GM10266 (cell line): Measurements from ENCODE around the gene HACL1.
A peak's percentile ranks its signal among the peaks of the same experiment; 100 is the strongest.

Experiments
- DNase-seq: peaks from one replicate; pipeline ENCODE4 v3.0.0; 2012; ENCODE audit errors: extremely low spot score
- CTCF ChIP-seq: IDR thresholded peaks from 2 replicates; pipeline ENCODE4 v1.5.1; 2012; ENCODE audit warnings: mild to moderate bottlenecking, low read depth; ENCODE audit not compliant: control insufficient read depth, insufficient read depth; ENCODE audit errors: missing control alignments

Gene HACL1

DNA sequence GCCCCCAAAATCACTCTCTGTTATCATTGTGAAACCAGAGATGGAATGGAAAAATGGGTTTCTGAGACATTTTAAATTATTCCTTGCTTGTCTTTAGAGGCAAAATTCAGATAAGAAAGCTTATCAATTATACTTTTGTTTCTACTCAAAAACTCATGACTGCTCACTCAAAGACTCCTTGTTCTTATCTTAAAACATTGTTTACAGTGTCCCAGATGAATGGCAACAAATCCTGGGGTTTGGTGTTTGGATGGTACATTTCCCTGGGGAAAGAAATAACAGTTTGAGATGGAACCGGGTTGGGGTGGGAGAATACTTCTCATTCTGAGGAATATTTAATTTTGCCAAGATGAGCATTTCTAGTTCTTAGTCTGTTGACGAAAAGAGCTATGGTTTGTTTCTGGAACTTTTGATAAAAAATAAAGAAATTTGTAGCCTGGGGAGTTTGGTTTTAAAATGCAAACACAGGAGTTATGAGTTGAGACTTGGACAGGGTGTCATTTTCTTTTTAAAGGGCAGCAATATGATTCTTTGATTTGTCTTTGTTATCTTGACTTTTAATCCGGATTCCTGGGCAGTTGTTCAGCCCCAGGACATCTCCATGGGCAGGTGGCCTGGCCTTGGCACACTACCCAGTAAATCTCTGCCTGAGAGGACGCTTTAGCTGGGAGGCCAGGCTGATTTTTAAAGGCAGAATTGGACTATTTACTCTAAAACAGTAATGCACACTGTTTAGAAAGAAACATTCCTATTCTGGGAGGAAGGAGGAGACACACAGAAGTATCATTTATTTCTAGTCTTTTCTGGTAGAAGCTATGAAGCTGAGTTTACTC lies 32.6 kb upstream of the HACL1 start:
- TF ChIP-seq CTCF: no peak
- DNase-seq: no peak

DNA sequence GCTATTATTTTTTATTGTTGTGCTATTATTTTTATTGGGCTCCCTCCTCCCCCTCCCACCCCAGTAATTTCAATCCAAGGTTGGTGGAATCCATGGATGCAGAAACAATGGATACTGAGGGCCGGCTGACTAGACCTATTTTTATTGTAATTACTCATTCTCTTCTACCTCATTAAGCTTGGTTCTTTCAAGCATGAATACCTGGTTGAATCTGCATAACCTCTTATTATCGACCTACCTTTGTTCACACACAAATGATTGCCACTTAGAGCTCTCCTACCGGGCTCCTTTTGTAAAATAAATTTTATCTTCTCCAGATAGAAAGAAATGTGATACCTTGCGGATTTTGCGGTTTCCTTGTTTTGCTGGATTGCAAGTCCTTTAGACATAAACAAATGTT lies 31.8 kb upstream of the HACL1 start:
- TF ChIP-seq CTCF: no peak
- DNase-seq: no peak

DNA sequence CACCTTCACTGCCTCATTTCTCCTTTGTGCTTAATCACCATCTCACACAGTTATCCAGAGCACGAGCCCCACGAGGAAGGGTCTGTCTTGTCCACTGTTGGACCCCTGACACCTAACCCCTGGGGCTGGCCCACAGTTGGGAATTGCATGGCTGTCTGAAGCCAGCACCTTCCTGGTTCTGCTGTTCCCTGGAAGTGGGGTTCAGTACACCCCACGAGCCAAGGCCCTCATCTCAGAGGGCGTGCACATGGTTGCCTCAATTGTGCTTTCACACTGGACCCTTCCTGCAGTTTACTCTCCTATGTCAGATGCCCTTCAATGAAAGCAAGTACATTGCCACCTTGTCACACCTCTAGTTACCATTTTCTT lies 30.8 kb upstream of the HACL1 start:
- TF ChIP-seq CTCF: no peak
- DNase-seq: no peak

DNA sequence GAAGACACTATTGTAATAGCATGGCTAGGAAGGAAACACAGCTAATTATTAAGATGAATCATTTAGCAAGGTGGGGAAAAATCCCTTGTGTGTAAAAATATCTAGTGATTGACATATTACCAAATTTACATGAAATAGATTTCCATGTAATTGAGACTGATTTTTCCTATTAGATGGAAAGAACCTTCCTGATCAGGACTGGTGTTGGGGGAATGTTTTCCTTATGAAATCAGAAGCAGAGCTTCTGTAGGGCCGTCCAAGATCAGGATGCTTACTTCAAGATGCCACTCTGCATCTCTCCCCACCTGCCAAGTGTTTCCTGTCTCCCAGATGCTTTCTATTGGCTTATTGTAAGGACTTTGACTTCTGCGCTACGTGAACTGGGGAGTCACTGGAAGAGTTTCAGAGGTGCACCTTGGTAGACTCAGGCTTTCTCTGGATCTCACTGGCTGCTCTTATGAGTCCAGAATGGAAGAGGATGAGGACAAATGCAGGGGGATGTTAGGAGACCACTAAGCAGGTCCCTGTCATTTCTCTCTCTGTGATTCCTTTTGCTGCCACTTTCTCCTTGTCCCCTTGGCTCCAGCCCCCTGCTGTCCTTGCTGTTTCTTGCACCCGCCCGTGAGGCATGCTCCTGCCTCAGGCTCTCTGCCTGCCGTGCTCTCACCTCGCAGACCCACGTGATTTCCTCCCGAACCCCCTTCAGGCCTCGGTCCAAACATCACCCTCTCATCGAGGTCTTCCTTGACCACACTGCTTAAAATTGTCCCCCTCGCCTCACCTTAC lies 30.2 kb upstream of the HACL1 start:
- TF ChIP-seq CTCF: no peak
- DNase-seq: no peak

DNA sequence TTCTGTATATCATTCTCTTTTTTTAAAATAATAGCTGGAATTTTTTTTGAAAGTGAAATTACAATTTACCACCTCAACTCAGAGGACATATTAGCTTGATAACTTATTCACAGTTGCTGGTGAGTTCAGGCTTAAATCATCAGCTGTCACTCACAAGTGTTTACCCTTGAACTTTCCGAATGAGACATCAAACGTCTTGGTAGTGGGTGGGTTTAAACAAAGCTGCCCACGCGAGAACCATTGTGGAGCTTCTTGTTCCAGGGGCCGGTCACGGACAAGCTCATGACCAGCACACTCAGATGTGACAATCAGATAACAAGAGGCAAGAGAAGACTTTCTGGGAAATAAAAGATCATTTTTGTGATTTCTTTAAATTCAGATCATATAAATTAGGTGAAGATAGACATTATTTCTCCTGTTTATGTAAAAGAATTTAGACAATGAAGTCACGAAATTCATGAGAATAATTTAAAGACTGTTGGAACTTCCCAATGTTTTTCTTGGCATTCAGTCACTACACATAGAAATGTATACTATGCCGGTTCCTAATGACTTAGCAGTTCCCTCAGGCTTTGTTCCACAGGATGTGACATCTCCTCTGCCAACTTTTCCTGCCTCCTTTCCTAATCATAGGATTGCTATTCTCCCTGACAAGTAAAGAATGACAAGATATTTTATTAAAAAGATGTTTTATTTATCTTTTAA lies 29.4 kb upstream of the HACL1 start:
- TF ChIP-seq CTCF: no peak
- peak; percentile 31 for DNase-seq

- peak; percentile 74 for TF ChIP-seq CTCF
- peak; percentile 65 for DNase-seq
Observed at GRCh38 chr3:15629860-15630597, 28.7 kb upstream of the HACL1 start.
